GM23338 (cell line): ENCODE data around the gene RFFL.

Source experiments
- CREB1 ChIP-seq: fragments of 250-450 bp; sonication (Bioruptor Pico); IDR thresholded peaks from 2 replicates; pipeline ENCODE4 v1.5.0; 2020; ENCODE audit warnings: low read depth, mild to moderate bottlenecking, moderate library complexity
- EZH2 ChIP-seq: fragments of 200-600 bp; sonication (generic); IDR thresholded peaks from one replicate; pipeline ENCODE4 v1.8.0; 2017; ENCODE audit warnings: antibody characterized with exemption, mild to moderate bottlenecking, low read depth; ENCODE audit not compliant: unreplicated experiment
- EZH2phosphoT487 ChIP-seq: fragments of 200-600 bp; sonication (generic); IDR thresholded peaks from one replicate; pipeline ENCODE4 v1.8.1; 2018; ENCODE audit warnings: antibody characterized with exemption; ENCODE audit not compliant: unreplicated experiment
- JUNB ChIP-seq: IDR thresholded peaks from one replicate; pipeline ENCODE4 v1.6.1; 2016; ENCODE audit warnings: antibody characterized with exemption; ENCODE audit not compliant: unreplicated experiment
- NANOG ChIP-seq: IDR thresholded peaks from 2 replicates; pipeline ENCODE4 v1.6.1; 2016; ENCODE audit warnings: antibody characterized with exemption, borderline replicate concordance
- POLR2AphosphoS5 ChIP-seq: IDR thresholded peaks from 2 replicates; pipeline ENCODE4 v1.6.1; 2016; ENCODE audit warnings: antibody characterized with exemption, low read depth
- STAT1 ChIP-seq: IDR thresholded peaks from one replicate; pipeline ENCODE4 v1.6.1; 2016; ENCODE audit warnings: antibody characterized with exemption; ENCODE audit not compliant: unreplicated experiment
- ZNF114 ChIP-seq: fragments of 250-450 bp; sonication (Bioruptor Pico); IDR thresholded peaks from 2 replicates; pipeline ENCODE4 v1.5.0; 2020; ENCODE audit warnings: mild to moderate bottlenecking, moderate library complexity
- ZNF331 ChIP-seq: fragments of 250-450 bp; sonication (Bioruptor Pico); IDR thresholded peaks from 2 replicates; pipeline ENCODE4 v1.5.0; 2020; ENCODE audit warnings: low read depth, mild to moderate bottlenecking, moderate library complexity
- TF ChIP-seq, protein P1 (sequence below), 2 experiments: fragments of 200-600 bp in 1 of 2; sonication (generic) in 1 of 2; conservative IDR thresholded peaks; 2 replicates each; pipeline versions ENCODE4 v1.5.1 to v1.6.1; 2016 to 2017; ENCODE audit warnings: antibody characterized with exemption in 2 of 2, low read depth in 2 of 2, mild to moderate bottlenecking in 2 of 2, moderate library complexity in 1 of 2
- TF ChIP-seq, protein P2 (sequence below): IDR thresholded peaks from one replicate; pipeline ENCODE4 v1.6.1; 2018; ENCODE audit warnings: antibody characterized with exemption; ENCODE audit not compliant: unreplicated experiment
- TF ChIP-seq, protein P3 (sequence below): fragments of 250-450 bp; sonication (Bioruptor Pico); IDR thresholded peaks from 2 replicates; pipeline ENCODE4 v1.5.0; 2020; ENCODE audit warnings: mild to moderate bottlenecking, moderate library complexity

DNA sequence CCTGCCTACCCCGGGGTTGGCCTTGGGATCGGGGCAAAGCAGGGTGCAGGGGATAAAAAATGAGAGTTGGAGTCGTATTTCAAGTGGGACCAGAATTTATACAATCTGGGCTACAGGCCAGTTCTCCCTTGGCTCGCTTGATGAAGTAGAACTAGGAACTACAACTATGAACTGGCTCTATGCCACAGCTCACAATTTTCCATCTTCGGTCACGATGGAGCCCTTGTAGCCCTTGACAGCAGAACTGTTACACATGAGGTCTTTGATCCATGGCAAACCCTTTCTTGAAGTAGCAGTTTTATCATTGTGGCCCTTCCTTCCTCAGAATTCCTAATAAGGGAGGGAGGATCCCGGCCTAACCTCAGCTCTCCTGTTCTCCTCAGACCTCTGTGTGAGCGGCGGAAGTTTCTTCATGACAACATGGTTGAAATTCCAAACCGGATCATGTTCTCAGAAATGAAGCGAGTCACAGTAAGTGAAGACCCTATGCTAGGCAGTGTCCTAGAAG, 66.1 kb downstream of the RFFL start:
- TF ChIP-seq CREB1 (no peak), EZH2 (no peak), POLR2AphosphoS5 (no peak), EZH2phosphoT487 (no peak), ZNF114 (CRISPR knock-in tag) (no peak), JUNB (no peak), ZNF331 (CRISPR knock-in tag) (no peak), STAT1 (no peak), NANOG (no peak)
- TF ChIP-seq, protein P1, sequence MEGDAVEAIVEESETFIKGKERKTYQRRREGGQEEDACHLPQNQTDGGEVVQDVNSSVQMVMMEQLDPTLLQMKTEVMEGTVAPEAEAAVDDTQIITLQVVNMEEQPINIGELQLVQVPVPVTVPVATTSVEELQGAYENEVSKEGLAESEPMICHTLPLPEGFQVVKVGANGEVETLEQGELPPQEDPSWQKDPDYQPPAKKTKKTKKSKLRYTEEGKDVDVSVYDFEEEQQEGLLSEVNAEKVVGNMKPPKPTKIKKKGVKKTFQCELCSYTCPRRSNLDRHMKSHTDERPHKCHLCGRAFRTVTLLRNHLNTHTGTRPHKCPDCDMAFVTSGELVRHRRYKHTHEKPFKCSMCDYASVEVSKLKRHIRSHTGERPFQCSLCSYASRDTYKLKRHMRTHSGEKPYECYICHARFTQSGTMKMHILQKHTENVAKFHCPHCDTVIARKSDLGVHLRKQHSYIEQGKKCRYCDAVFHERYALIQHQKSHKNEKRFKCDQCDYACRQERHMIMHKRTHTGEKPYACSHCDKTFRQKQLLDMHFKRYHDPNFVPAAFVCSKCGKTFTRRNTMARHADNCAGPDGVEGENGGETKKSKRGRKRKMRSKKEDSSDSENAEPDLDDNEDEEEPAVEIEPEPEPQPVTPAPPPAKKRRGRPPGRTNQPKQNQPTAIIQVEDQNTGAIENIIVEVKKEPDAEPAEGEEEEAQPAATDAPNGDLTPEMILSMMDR (conservative IDR thresholded peaks at IDR 0.05; ENCODE audit: low read depth in 2 of 2): no peak
- TF ChIP-seq, protein P2, sequence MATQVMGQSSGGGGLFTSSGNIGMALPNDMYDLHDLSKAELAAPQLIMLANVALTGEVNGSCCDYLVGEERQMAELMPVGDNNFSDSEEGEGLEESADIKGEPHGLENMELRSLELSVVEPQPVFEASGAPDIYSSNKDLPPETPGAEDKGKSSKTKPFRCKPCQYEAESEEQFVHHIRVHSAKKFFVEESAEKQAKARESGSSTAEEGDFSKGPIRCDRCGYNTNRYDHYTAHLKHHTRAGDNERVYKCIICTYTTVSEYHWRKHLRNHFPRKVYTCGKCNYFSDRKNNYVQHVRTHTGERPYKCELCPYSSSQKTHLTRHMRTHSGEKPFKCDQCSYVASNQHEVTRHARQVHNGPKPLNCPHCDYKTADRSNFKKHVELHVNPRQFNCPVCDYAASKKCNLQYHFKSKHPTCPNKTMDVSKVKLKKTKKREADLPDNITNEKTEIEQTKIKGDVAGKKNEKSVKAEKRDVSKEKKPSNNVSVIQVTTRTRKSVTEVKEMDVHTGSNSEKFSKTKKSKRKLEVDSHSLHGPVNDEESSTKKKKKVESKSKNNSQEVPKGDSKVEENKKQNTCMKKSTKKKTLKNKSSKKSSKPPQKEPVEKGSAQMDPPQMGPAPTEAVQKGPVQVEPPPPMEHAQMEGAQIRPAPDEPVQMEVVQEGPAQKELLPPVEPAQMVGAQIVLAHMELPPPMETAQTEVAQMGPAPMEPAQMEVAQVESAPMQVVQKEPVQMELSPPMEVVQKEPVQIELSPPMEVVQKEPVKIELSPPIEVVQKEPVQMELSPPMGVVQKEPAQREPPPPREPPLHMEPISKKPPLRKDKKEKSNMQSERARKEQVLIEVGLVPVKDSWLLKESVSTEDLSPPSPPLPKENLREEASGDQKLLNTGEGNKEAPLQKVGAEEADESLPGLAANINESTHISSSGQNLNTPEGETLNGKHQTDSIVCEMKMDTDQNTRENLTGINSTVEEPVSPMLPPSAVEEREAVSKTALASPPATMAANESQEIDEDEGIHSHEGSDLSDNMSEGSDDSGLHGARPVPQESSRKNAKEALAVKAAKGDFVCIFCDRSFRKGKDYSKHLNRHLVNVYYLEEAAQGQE: no peak
- TF ChIP-seq, protein P3, sequence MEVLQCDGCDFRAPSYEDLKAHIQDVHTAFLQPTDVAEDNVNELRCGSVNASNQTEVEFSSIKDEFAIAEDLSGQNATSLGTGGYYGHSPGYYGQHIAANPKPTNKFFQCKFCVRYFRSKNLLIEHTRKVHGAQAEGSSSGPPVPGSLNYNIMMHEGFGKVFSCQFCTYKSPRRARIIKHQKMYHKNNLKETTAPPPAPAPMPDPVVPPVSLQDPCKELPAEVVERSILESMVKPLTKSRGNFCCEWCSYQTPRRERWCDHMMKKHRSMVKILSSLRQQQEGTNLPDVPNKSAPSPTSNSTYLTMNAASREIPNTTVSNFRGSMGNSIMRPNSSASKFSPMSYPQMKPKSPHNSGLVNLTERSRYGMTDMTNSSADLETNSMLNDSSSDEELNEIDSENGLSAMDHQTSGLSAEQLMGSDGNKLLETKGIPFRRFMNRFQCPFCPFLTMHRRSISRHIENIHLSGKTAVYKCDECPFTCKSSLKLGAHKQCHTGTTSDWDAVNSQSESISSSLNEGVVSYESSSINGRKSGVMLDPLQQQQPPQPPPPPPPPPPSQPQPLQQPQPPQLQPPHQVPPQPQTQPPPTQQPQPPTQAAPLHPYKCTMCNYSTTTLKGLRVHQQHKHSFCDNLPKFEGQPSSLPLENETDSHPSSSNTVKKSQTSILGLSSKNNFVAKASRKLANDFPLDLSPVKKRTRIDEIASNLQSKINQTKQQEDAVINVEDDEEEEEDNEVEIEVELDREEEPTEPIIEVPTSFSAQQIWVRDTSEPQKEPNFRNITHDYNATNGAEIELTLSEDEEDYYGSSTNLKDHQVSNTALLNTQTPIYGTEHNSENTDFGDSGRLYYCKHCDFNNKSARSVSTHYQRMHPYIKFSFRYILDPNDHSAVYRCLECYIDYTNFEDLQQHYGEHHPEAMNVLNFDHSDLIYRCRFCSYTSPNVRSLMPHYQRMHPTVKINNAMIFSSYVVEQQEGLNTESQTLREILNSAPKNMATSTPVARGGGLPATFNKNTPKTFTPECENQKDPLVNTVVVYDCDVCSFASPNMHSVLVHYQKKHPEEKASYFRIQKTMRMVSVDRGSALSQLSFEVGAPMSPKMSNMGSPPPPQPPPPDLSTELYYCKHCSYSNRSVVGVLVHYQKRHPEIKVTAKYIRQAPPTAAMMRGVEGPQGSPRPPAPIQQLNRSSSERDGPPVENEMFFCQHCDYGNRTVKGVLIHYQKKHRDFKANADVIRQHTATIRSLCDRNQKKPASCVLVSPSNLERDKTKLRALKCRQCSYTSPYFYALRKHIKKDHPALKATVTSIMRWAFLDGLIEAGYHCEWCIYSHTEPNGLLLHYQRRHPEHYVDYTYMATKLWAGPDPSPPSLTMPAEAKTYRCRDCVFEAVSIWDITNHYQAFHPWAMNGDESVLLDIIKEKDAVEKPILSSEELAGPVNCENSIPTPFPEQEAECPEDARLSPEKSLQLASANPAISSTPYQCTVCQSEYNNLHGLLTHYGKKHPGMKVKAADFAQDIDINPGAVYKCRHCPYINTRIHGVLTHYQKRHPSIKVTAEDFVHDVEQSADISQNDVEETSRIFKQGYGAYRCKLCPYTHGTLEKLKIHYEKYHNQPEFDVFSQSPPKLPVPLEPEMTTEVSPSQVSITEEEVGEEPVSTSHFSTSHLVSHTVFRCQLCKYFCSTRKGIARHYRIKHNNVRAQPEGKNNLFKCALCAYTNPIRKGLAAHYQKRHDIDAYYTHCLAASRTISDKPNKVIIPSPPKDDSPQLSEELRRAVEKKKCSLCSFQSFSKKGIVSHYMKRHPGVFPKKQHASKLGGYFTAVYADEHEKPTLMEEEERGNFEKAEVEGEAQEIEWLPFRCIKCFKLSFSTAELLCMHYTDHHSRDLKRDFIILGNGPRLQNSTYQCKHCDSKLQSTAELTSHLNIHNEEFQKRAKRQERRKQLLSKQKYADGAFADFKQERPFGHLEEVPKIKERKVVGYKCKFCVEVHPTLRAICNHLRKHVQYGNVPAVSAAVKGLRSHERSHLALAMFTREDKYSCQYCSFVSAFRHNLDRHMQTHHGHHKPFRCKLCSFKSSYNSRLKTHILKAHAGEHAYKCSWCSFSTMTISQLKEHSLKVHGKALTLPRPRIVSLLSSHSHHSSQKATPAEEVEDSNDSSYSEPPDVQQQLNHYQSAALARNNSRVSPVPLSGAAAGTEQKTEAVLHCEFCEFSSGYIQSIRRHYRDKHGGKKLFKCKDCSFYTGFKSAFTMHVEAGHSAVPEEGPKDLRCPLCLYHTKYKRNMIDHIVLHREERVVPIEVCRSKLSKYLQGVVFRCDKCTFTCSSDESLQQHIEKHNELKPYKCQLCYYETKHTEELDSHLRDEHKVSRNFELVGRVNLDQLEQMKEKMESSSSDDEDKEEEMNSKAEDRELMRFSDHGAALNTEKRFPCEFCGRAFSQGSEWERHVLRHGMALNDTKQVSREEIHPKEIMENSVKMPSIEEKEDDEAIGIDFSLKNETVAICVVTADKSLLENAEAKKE (CRISPR knock-in tag): no peak
